Activated T-cell treated with anti-CD3 and anti-CD28 coated beads, Interleukin-2, amount 50 U/mL, for 1 hour (primary cell): ENCODE results near the gene VAC14.
"Not testable (repeated sequence)": the region's sequence is repeated elsewhere in the genome, so short reads cannot be mapped to it uniquely, and the experiment has no call there.

Source experiments
- DNase-seq: peaks from one replicate; pipeline ENCODE4 v3.0.0-alpha.2; 2020

The VAC14 gene

GRCh38 chr16:70800781-70801480 is at the start of gene VAC14:
Gene VAC14, minus strand, starts transcription at chr16:70801158. Its CDS starts 258 bp downstream, at chr16:70800900.
- DNase-seq = peak; percentile 99

GRCh38 chr16:70823498-70824118 is 22.6 kb upstream of the VAC14 start:
- DNase-seq = not testable (repeated sequence)

DNA sequence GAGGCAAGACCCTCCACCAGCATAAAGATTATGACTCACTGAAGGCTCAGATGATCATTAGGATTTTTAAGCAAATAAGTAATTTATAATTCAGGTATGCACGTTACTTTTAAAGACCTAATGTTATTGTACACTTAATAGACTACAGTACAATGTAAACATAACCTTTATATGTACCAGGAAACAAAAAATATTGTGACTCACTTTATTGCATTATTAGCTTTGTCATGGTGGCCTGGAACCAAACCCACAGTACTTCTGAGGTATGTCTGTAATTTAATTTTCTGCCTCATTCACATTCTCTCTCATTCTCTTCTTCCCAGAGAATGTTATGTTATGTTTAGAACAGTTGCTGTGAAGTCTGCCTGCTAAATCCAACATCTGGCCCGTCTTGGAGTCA is 21.8 kb upstream of the VAC14 start:
- not testable (repeated sequence) for DNase-seq

DNA sequence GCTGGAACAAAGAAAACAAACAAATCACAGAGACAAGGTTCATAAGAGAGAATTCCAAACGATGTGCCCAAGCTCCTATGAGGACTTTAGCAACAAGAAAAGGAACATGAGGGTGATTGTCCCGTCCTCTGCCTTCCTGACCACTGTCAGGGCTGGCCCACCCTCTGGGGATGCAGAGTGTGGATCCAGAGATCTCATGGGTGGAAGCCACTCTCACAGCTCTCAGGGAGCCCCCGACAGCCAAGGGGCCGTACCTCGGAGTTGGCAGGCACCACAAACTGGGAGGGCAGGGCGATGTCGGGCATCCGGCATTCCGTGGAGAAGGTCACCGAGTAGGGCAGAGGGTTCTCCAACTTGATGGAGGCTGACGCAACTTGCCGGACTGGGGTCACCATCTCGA is 17.1 kb upstream of the VAC14 start:
- not testable (repeated sequence) for DNase-seq

GRCh38 chr16:70809392-70810060 is 8.6 kb upstream of the VAC14 start:
- DNase-seq = no peak

DNA sequence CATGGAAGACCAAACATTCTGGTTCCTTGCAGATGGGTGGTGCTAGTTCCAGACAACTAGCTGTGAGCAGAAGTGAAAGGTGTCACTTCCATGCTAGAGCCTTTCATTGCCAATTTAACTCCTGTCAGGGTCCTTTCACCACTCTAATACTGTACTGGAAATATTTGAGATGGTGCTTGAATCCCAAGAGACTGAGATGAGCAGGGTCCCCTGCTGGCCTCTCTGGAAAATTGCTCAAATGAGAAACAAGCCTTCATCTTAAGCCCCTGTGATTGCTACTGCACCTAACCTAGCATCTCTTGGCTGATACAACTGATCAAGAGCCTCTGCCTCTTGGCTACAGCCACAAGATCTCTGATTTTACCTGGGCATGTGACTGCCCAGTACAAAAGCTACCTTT is 7.4 kb upstream of the VAC14 start:
- DNase-seq = no peak

DNA sequence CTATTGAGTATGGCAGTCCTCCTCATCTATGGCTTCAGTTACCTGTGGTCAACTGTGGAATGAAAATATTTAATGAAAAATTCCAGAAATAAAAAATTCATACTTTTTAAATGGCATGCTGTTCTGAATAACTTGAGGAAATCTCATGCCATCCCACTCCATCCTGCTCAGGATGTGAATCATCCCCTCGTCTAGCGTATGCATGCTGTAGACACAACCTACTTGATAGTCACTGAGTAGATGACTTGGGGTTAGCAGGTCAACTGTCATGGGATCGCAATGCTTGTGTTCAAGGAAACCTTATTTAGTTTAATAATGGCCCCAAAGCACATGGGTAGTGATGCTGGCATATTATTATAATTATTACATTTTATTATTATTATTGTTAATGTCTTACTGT is 4.8 kb upstream of the VAC14 start:
- DNase-seq = no peak

DNA sequence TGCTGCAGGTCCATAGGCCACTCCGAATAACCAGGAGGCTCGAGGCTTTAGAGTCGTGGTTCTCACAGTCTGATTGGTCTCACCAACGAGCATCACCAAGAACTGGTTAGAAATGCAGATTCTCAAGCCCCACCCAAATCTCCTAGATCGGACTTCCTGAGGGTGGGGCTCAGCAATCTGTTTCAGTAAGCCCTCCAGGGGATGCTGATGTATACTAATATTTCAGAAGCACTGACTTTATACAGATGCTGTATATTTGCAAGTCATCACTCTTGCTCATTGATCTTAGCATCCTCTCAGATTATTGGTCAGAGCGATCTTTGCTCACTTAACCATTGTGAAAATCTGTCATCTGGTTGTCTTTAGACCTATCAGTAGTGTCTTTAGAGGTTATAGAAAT is 4.4 kb upstream of the VAC14 start:
- DNase-seq = no peak

GRCh38 chr16:70804734-70805169 is 3.8 kb upstream of the VAC14 start:
- DNase-seq = no peak

GRCh38 chr16:70804153-70804733 is 3.3 kb upstream of the VAC14 start:
- no peak for DNase-seq

DNA sequence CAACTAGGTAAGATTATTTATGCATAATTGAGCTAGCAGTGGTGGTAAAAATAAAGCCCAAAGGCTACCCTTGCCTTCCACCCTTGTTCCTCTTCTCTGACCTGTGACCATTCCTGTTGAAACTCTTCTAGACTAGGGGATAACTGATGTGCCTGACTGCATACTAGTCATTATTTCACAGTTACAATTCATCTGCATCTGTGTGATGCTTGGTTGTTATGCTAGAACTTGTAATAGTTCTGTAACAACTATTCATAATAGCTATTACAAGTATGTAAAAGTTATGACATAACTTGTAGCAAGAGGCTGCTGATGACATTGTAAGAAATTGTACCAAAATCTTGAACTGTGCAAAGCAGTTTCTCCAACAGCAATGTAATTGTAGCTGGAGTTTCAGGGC is 2.4 kb upstream of the VAC14 start:
- DNase-seq = no peak

DNA sequence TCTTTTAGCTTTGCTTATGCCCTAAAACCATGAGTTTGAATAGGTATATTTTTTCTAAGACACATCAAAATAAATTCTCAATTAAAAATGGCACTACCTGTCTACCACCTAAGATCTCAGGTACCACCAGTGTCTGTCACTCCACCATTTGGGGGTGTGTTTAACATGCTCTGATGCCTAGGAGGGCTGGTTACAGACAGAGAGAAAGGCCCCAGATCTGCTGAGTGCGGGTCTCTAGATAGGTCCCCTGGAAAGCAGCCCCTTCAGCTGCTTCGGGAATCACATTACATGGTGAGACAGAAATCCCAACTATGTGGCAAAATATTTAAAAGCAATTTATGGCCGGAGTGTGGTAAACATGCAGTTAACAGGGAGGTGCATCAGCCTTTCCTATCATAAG is 653 bp upstream of the VAC14 start:
- no peak for DNase-seq

- DNase-seq = no peak
Measured at GRCh38 chr16:70800311-70800710, 647 bp downstream of the VAC14 start.

- no peak for DNase-seq
Measured at GRCh38 chr16:70796301-70796700, 4.7 kb downstream of the VAC14 start.

DNA sequence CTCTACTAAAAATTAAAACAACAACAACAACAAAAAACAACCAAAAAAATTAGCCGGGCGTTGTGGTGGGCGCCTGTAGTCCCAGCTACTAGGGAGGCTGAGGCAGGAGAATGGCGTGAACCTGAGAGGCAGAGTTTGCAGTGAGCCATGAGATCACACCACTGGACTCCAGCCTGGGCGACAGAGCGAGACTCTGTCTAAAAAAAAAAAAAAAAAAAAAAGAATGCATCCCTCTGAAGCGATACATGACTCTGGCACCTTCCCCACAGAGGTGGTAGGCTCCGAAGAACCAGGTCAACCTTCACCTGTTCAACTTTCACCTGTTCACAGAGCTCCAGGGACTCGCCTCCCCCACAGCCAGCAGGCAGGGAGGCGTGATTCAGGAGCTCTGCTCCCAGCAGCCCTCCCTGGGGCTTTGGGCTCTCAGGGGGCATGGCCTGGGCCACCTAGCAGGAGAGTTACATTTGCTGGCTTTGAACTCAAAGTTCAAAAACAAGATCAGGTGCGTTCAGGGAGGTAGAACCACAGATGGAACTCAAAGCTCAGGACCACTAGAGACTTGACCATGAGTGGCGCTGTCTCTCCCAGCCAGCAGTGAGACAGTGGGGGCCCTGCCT is 5.6 kb downstream of the VAC14 start:
- DNase-seq = no peak

- no peak for DNase-seq
Measured at GRCh38 chr16:70793851-70794502, 7.0 kb downstream of the VAC14 start.

DNA sequence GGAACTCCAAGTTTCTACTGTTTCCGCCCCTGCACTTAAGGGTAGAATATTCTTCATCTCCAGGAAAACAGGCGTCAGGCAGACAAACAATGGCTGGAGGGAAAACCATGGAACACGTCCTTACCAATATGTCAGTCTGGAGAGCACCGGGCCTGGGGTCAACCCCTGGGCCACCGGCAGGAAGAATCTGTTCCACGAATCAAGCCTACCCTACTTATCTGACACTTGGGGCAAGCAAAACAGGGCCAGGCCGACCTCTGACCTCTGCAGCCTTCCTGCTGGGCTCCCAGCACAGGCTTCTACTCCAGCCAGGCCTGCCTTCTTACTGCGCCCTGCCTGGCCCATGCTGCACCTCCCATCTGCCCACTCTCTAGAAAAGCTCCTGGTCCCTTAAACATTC is 10.1 kb downstream of the VAC14 start:
- no peak for DNase-seq

DNA sequence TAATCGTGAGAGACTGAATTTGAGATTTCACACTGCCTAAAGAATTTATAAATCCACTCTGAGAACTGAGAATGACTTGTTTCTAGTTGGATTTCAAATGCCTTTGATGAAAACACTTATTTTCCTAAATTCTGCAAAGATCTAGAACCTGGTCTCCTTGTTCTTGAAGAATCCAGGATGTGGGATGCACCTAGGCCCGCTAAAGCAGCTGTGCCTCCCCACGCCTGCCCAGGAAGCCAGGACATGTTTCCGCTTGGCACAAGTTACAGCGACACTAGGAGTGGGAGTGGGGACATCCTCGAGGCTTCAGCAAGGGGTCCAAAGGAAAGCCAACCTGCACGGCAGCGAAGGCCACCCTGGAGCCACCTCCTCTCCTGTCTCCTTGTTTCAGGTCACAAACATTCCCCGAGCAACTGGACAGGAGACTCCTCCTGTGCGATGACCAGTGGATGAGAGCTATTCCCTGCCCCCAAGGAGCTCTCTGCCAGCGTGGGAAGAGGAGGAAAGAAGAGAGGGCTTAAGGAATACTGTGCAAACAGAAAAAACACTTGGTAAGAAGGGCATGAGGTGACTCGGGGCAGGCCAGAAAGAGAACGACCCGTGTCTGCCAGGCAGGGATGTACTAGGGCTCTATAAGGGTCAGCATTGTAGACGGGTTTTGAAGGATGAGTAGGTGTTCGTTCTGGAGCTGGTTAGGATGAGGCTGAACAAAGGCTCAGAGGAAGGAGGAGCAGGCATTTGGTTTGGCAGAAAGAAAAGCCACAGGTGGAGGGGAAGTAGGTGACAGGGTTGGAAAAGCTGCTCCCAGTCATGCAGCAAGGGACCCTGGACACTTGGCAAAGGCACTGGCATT is 11.1 kb downstream of the VAC14 start:
- DNase-seq = no peak

GRCh38 chr16:70788668-70789594 is 12.0 kb downstream of the VAC14 start:
- DNase-seq = no peak

GRCh38 chr16:70786020-70786755 is 14.8 kb downstream of the VAC14 start:
- DNase-seq = no peak
